Measurements from ENCODE around the gene RCHY1. TPM values are rescaled to one million over a fixed set of nuclear protein-coding genes. Genes with fewer than 3 reads are reported as not detected.

The RCHY1 gene
- 10 to 100 TPM; 38.7 to 52.4 (median 45.3) TPM for total RNA-seq
- 34.9 TPM for total RNA-seq (2013)

DNA sequence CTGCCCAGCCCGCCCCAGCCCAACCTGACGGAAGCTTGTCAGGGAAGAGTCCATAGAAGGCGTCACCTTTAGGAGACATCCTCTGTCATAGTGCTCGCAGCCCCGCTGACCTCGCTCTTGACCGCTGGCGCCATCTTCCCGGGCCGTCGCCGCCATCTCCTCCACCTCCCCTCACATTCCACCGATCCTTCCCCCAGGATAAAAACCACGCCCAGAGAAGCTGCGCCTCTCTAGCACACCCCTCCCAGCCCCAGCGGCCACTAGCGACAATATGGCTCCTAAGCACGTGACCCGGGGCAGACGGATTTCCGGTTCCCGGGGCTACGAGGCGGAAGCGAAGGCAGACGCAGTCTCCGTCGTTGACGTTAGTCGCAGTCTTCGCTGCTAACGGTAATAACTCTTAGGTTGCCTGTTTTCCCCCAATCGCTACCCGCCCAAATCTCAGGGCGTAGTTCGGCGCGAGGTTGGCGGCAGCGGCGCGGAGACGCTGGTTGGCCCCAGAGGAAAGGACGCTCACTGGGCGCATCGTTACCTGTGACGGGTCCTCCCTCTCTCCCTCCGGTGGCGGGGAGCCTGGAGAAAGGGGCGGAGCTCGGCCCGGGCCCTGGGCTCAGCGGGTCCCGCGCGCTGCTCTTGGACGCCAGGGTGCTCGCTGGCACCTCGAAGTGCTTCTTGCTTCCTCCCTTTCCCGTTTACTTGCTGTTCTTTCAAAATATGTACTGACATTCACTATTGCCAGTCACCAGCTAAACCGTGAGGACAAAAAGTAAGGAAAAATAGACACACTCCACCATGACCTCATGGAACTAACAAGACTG lies at the start of gene RCHY1, which contains the start of gene THAP6:
Gene RCHY1, minus strand, starts transcription at position 273 of the 818 bp plus-strand sequence. Its CDS starts 117 bp downstream, at position 156.
Gene THAP6, plus strand, starts transcription at position 343 of the 818 bp plus-strand sequence. CDS start 980 bp downstream, outside the sequence.
- no peaks in the 10 kb centered on the region for H3K36me3 Mint-ChIP-seq
- H3K27me3 Mint-ChIP-seq (ENCODE audit: low read depth in 2 of 2): no peaks in the 10 kb centered on the region

GRCh38 chr4:75561789-75562188 lies 47.6 kb upstream of the RCHY1 start:
- Histone ChIP-seq H3K4me3 (ENCODE audit: low read length) (no peak overlapping the region), H3K4me1 (ENCODE audit: control insufficient read depth, insufficient read depth, low read length) (peaks cover 2% of the 10 kb centered on the region), H3K27ac (ENCODE audit: low read length) (no peak overlapping the region), H3K9me3 (ENCODE audit: control insufficient read depth, insufficient read depth, low read length) (no peaks in the 10 kb centered on the region), H3K36me3 (ENCODE audit: control insufficient read depth, insufficient read depth, low read length) (no peaks in the 10 kb centered on the region), H3K27me3 (ENCODE audit: control insufficient read depth, insufficient read depth, low read length) (no peaks in the 10 kb centered on the region)
- WGBS (ENCODE audit: insufficient coverage): 91% methylated on average over 8 of the region's 8 CpGs
- DNase-seq (no peak), ATAC-seq (no peak)
- Mint-ChIP-seq H3K4me3 (no peak overlapping the region), H3K9me3 (no peaks in the 10 kb centered on the region), H3K4me1 (peaks cover 11 to 12% of the 10 kb centered on the region in 2 donors), H3K36me3 (no peaks in the 10 kb centered on the region), H3K27me3 (ENCODE audit: low read depth in 2 of 2) (peaks cover 10 to 16% of the 10 kb centered on the region in 2 donors), H3K27ac (no peak overlapping the region)
- intact Hi-C loops (cut with micrococcal nuclease): no loop called here
- TF ChIP-seq CTCF (IDR thresholded peaks at IDR 0.05): no peak

More for the DNA sequence above, at the start of gene RCHY1, which contains the start of gene THAP6:
- peak within 1 kb of the TSS; percentile 95 for H3K4me3 ChIP-seq (ENCODE audit: low read length)
- intact Hi-C loops (cut with micrococcal nuclease): loop anchor here (1.0 to 2.0 kb wide), 2 partner anchors 159 to 210 kb away; partner anchors contain the start of genes G3BP2 and USO1
- Mint-ChIP-seq H3K4me3 (no peak within 1 kb of the TSS), H3K4me1 (peaks cover 7 to 37% of the 10 kb centered on the region in 2 donors), H3K27ac (no peak within 1 kb of the TSS), H3K9me3 (no peaks in the 10 kb centered on the region)
- DNase-seq (peak; percentile 89 to 97), ATAC-seq (peak; percentile 80 to 91 (median 87))
- peaks cover 19% of the 10 kb centered on the region for H3K36me3 ChIP-seq (ENCODE audit: control insufficient read depth, insufficient read depth, low read length)
- H3K4me1 ChIP-seq (ENCODE audit: control insufficient read depth, insufficient read depth, low read length): peaks cover 20% of the 10 kb centered on the region
- no peaks in the 10 kb centered on the region for H3K27me3 ChIP-seq (ENCODE audit: control insufficient read depth, insufficient read depth, low read length)
- TF ChIP-seq CTCF (IDR thresholded peaks at IDR 0.05): no peak
- no peaks in the 10 kb centered on the region for H3K9me3 ChIP-seq (ENCODE audit: control insufficient read depth, insufficient read depth, low read length)
- WGBS (ENCODE audit: insufficient coverage): under 1% methylated on average over 60 of the region's 61 CpGs
- H3K27ac ChIP-seq (ENCODE audit: low read length): peak within 1 kb of the TSS; percentile 98

- Mint-ChIP-seq H3K27me3 (ENCODE audit: low read depth in 2 of 2) (peaks cover 10 to 15% of the 10 kb centered on the region in 2 donors), H3K27ac (no peak overlapping the region), H3K4me1 (no peaks in the 10 kb centered on the region), H3K4me3 (no peak overlapping the region), H3K36me3 (no peaks in the 10 kb centered on the region), H3K9me3 (no peaks in the 10 kb centered on the region)
- no peaks in the 10 kb centered on the region for H3K27me3 ChIP-seq (ENCODE audit: control insufficient read depth, insufficient read depth, low read length)
- intact Hi-C loops (cut with micrococcal nuclease): no loop called here
- no peak overlapping the region for H3K4me3 ChIP-seq (ENCODE audit: low read length)
- no peaks in the 10 kb centered on the region for H3K4me1 ChIP-seq (ENCODE audit: control insufficient read depth, insufficient read depth, low read length)
- ATAC-seq (no peak), DNase-seq (no peak)
- WGBS (ENCODE audit: insufficient coverage): 91% methylated on average over 8 of the region's 8 CpGs
- no peaks in the 10 kb centered on the region for H3K36me3 ChIP-seq (ENCODE audit: control insufficient read depth, insufficient read depth, low read length)
- H3K9me3 ChIP-seq (ENCODE audit: control insufficient read depth, insufficient read depth, low read length): no peaks in the 10 kb centered on the region
- H3K27ac ChIP-seq (ENCODE audit: low read length): no peak overlapping the region
- TF ChIP-seq CTCF (IDR thresholded peaks at IDR 0.05): no peak
Observed at GRCh38 chr4:75557696-75558095, 43.5 kb upstream of the RCHY1 start.

Measured in natural killer cell (primary cell).